Type B pancreatic cell (in vitro differentiated cells): ENCODE results near the gene CREB3L2. TPM values are rescaled to one million over a fixed set of nuclear protein-coding genes. Genes with fewer than 3 reads are reported as not detected.
A peak's percentile ranks its signal among the peaks of the same experiment; 100 is the strongest.

Source experiments
- DNase-seq: peaks from one replicate; pipeline ENCODE4 v3.0.0; 2021; ENCODE audit warnings: mixed read lengths; ENCODE audit not compliant: unreplicated experiment; ENCODE audit errors: extremely low spot score
- H3K27ac Mint-ChIP-seq: 2 replicates; pipeline ENCODE4 v1.8.0; 2021; ENCODE audit warnings: mild to moderate bottlenecking, mixed read lengths
- H3K27me3 Mint-ChIP-seq: 2 replicates; pipeline ENCODE4 v1.8.0; 2021; ENCODE audit warnings: mixed read lengths
- H3K36me3 Mint-ChIP-seq: 2 replicates; pipeline ENCODE4 v1.8.0; 2021; ENCODE audit warnings: mixed read lengths
- H3K4me1 Mint-ChIP-seq: one replicate; pipeline ENCODE4 v1.8.0; 2021; ENCODE audit warnings: mixed read lengths; ENCODE audit not compliant: unreplicated experiment
- H3K4me3 Mint-ChIP-seq: 2 replicates; pipeline ENCODE4 v1.8.0; 2021; ENCODE audit warnings: mild to moderate bottlenecking, mixed read lengths
- H3K9me3 Mint-ChIP-seq: 2 replicates; pipeline ENCODE4 v1.8.0; 2021; ENCODE audit warnings: mixed read lengths
- CTCF ChIP-seq: fragments of 200-600 bp; sonication (generic); conservative IDR thresholded peaks from 2 replicates; pipeline ENCODE4 v1.5.0; 2021; ENCODE audit warnings: antibody characterized with exemption, mild to moderate bottlenecking
- total RNA-seq: library from RNA; stranded (reverse); gene quantifications from 2 replicates; pipeline ENCODE4 v1.2.1, GENCODE V29; 2021; ENCODE audit warnings: low replicate concordance

CREB3L2 gene
- total RNA-seq, 1 donor from 2014 or later: 85.8 TPM

GRCh38 chr7:138004046-138004445 lies 2.2 kb upstream of the CREB3L2 start:
- no peak for DNase-seq
- H3K4me3 Mint-ChIP-seq: no peak overlapping the region
- H3K27me3 Mint-ChIP-seq: no peaks in the 10 kb centered on the region
- peak overlapping the region; percentile 35 for H3K27ac Mint-ChIP-seq
- no peaks in the 10 kb centered on the region for H3K9me3 Mint-ChIP-seq
- peaks cover 29% of the 10 kb centered on the region for H3K4me1 Mint-ChIP-seq
- TF ChIP-seq CTCF: no peak
- peaks cover 8% of the 10 kb centered on the region for H3K36me3 Mint-ChIP-seq

GRCh38 chr7:138002828-138003189 lies 923 bp upstream of the CREB3L2 start:
- Mint-ChIP-seq H3K27ac (peak overlapping the region; percentile 95), H3K9me3 (no peaks in the 10 kb centered on the region), H3K36me3 (peaks cover 17% of the 10 kb centered on the region), H3K4me1 (peaks cover 28% of the 10 kb centered on the region), H3K27me3 (no peaks in the 10 kb centered on the region), H3K4me3 (peak overlapping the region; percentile 96)
- TF ChIP-seq CTCF: no peak
- DNase-seq: no peak

GRCh38 chr7:138002096-138002827 lies 376 bp upstream of the CREB3L2 start:
- peak; percentile 99 for TF ChIP-seq CTCF
- DNase-seq: peak; percentile 99
- no peaks in the 10 kb centered on the region for H3K27me3 Mint-ChIP-seq
- peak overlapping the region; percentile 95 for H3K27ac Mint-ChIP-seq
- peaks cover 17% of the 10 kb centered on the region for H3K36me3 Mint-ChIP-seq
- no peaks in the 10 kb centered on the region for H3K9me3 Mint-ChIP-seq
- H3K4me1 Mint-ChIP-seq: peaks cover 28% of the 10 kb centered on the region
- peak overlapping the region; percentile 96 for H3K4me3 Mint-ChIP-seq

GRCh38 chr7:138000081-138000701 lies 1.7 kb downstream of the CREB3L2 start:
- no peak for DNase-seq
- Mint-ChIP-seq H3K27me3 (no peaks in the 10 kb centered on the region), H3K4me1 (peaks cover 43% of the 10 kb centered on the region), H3K9me3 (peaks cover 5% of the 10 kb centered on the region), H3K4me3 (peak overlapping the region; percentile 96), H3K27ac (peak overlapping the region; percentile 95), H3K36me3 (peaks cover 34% of the 10 kb centered on the region)
- peak; percentile 20 for TF ChIP-seq CTCF

- H3K4me1 Mint-ChIP-seq: peaks cover 48% of the 10 kb centered on the region
- peak overlapping the region; percentile 96 for H3K4me3 Mint-ChIP-seq
Observed at GRCh38 chr7:137999496-138000080, 2.3 kb downstream of the CREB3L2 start.

More at GRCh38 chr7:137999496-138000080, 2.3 kb downstream of the CREB3L2 start:
- DNase-seq: no peak
- no peaks in the 10 kb centered on the region for H3K27me3 Mint-ChIP-seq
- H3K27ac Mint-ChIP-seq: peak overlapping the region; percentile 95
- no peak for TF ChIP-seq CTCF
- H3K36me3 Mint-ChIP-seq: peaks cover 34% of the 10 kb centered on the region
- H3K9me3 Mint-ChIP-seq: peaks cover 5% of the 10 kb centered on the region
